ENCODE data around the gene SERTAD3. TPM values are rescaled to one million over a fixed set of nuclear protein-coding genes. Genes with fewer than 3 reads are reported as not detected.

SERTAD3 gene, protein sequence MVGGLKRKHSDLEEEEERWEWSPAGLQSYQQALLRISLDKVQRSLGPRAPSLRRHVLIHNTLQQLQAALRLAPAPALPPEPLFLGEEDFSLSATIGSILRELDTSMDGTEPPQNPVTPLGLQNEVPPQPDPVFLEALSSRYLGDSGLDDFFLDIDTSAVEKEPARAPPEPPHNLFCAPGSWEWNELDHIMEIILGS
- 14.7 and 20.2 TPM in 2 replicates for total RNA-seq

DNA sequence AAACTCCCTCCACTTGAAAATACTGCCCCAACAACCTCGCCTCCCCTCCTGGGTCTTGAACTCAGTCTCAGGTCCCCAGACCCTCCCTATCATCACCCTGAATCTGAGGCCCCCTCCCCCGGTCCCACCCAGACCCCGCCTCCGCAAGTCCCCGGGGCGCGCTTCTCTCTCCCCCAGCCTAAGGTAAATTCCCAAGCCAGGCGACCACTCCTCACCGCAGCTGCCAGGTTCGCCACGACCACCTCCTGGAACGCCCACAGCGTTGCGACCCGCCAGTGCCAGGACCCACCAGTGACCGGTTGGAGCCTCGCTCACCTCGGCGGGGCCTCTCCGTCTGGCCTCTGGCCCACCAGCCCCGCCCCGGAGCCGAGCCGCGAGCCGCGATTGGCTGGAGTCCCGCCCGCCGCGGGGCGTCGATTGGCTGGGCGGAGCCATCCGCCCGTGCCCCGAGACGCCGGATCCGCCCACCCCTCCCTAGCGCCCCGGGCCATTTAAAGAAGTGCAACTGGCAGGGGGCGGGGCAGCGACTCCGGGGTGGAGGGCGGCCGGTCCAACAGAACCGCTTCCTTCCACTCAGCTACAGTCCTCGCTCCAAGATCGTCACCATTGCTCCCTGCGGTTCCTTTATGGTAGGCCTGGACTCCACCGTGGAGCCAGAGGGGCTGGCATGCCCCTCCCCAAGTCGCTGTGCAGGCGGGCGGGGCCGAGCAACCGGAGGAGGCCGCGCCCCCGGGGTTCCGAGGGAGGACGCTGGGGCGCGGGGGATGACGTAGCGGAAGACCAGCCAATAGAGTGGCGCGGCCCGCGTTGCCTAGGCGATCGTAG, at the start of gene SERTAD3:
Gene SERTAD3 (minus strand): TSS at position 336 of the 825 bp plus-strand sequence. CDS start 2,255 bp downstream, outside the sequence.

DNA sequence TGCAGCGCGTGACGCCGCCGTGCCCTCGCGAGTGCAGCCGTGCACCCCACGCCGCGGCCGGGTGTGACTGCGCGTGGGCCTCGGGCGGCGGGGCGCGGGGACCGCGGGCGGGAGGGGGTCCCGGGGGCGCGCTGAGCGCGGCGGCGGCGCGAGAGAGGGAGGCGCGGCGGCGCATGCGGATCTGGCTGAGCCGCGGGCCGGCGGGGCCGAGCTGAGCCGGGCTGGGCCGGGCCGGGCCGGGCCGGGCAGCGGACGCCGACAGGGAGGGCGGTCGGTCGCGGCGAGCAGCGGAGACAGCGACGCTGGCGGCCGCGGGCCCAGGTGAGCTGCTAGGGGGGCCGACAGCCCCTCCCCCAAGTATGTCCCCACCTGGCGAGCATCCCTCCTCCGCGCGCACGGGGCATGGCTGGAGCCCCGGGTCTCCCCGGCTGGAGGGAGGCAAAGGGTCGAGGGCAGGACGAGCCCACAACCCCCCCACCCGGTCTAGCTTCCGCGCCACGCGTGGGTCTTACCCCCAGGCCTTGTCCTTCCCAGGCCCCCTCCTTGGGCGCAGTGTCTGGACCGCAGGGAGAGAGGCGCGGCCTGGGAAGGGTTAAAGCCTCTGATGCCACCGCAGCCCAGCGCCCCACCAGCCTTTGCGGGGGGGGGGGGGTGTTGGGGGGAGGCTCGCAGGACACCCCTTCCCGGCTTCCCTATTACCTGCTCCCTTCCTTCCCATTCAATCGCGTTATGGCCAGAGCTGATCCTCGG, 23.0 kb upstream of the SERTAD3 start, which contains the start of gene SPTBN4:
Gene SPTBN4 (plus strand): TSS at position 17 of the 750 bp plus-strand sequence. CDS start 5,621 bp downstream, outside the sequence.

DNA sequence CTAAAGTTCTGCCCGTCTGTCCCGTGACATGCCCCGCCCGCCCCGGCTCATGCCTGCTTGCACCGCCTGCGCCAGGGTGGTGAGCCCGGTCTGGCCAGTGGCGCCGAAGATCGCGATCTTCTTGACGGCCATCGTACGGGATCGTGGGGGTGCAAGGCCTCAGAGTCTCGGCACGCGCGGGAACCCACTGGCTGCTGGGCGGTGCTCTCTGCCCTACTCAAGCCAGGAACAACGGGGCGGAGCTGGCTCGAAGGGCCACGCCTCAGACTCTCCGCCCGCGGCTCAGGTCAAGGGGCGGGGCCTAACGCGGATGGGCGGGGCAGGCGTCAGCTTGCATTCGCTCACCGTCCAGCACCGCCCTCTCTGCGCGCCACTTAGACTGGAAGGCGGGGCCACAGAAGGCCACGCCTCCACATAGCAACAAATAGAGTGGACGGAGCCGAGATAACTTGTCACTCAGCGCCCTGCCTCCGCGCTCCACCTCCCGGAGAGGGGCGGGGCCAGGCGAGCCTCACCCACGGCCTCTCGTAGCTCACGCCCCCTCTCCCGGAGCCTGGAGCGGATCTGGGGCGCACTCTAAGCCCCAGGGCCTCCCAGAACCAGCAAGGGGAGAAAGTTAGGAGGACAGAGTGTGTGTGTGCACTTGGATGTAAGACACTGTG, 21.6 kb upstream of the SERTAD3 start, which contains the start of gene BLVRB:
Gene BLVRB (minus strand): TSS at position 189 of the 662 bp plus-strand sequence. CDS start 57 bp downstream, at position 132.

DNA sequence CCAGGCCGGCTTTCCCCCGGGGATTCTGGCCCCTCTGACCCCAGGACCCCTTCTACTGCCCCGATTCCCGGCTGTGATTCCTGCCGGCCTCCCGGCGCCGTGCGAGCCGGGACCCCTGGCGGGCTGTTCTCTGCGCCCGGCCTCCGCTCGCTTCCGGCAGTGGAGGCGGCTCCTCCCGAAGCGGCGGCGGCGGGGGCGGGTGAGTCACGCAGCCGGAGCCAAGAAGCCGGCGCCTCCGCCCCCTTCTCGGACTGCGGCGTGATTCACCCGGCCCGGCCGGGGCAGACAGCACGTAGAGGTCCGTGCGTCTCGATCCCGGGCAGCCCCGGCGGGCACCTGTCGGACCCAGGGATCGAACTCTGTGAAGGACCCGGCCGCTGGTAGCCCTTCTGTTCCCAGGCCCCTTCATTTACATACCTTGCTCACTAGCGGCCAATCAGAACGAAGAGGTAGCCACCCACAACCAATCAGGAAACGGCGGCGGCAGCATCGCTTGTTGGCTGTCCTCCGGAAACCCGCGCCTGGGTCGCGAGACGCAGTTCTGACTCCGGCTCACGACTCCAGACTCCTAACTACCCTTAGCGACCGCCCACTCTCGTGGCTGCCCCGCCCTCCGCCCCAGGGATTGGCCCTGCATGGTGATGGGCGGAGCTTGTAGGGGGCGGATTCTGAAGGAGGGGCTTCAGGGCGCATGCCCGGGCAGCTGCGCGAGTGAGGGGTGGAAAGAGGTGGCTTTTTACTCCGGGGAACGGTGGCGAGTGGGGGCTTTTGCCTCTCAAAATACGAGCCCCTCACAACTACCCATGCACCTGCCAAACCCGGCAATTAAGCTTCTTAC, 18.5 kb downstream of the SERTAD3 start, which contains the start of gene SERTAD1:
Gene SERTAD1 (minus strand): TSS at position 543 of the 838 bp plus-strand sequence. CDS start 2,446 bp downstream, outside the sequence.

DNA sequence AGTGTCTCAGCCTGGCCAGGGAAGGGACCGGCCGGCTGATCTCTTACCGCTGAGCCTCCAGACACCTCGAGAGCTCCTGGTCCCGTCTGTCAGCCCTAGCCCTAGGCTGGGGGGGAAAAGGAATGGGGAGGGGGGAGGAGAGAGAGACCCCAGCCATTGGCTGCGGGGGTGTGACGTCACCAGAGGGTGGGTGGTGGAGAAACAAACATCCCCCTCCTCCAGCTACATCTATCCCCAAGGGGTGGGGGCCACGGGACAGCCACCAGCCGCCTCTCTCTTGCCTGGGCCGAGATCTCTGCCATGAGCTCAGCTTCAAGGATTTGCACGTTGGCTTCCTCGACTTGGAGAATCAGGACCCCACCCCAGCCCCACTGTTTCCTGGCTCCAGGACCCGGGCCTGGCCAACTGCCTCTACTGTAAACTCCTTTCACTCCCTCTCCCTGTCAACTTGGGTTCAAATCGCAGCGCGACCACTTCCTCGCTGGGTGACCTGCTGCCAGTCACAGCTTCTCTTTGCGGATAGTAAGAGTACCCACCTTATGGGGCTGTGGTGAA, 30.8 kb downstream of the SERTAD3 start, which contains the start of gene PRX:
Gene PRX (minus strand): TSS at position 88 of the 555 bp plus-strand sequence. CDS start 5,446 bp downstream, outside the sequence.

Other genes starting within 250 kb of the SERTAD3 start
- not detected in 2 replicates for gene TTC9B, start 226.0 kb downstream of the SERTAD3 start, total RNA-seq
- gene CCNP, start 217.6 kb downstream of the SERTAD3 start, total RNA-seq, result 0.09 TPM in 1 of 2 replicates, not detected in the other
- gene AKT2, start 159.0 kb downstream of the SERTAD3 start, total RNA-seq, result 76.0 and 91.1 TPM in 2 replicates
- gene C19orf47, start 95.9 kb downstream of the SERTAD3 start, total RNA-seq, result 3.6 and 10.6 TPM in 2 replicates
- 497 and 582 TPM in 2 replicates for gene PLD3, start 95.6 kb downstream of the SERTAD3 start, total RNA-seq
- gene HIPK4, start 54.2 kb downstream of the SERTAD3 start, total RNA-seq, result under 0.01 and 0.14 TPM in 2 replicates
- gene PRX, start 31.0 kb downstream of the SERTAD3 start, total RNA-seq, result 0.89 and 1.2 TPM in 2 replicates
- 16.1 and 17.2 TPM in 2 replicates for gene SERTAD1, start 18.3 kb downstream of the SERTAD3 start, total RNA-seq
- gene BLVRB, start 21.4 kb upstream of the SERTAD3 start, total RNA-seq, result 49.3 and 56.1 TPM in 2 replicates
- gene SPTBN4, start 22.7 kb upstream of the SERTAD3 start, total RNA-seq, result 0.30 and 0.97 TPM in 2 replicates
- gene SHKBP1, start 132.5 kb upstream of the SERTAD3 start, total RNA-seq, result 24.9 and 69.7 TPM in 2 replicates
- gene LTBP4, start 157.0 kb upstream of the SERTAD3 start, total RNA-seq, result 24.6 and 34.0 TPM in 2 replicates
- 31.8 and 72.5 TPM in 2 replicates for gene NUMBL, start 246.3 kb upstream of the SERTAD3 start, total RNA-seq